ENCODE results near the gene APLP2.

APLP2 gene

DNA sequence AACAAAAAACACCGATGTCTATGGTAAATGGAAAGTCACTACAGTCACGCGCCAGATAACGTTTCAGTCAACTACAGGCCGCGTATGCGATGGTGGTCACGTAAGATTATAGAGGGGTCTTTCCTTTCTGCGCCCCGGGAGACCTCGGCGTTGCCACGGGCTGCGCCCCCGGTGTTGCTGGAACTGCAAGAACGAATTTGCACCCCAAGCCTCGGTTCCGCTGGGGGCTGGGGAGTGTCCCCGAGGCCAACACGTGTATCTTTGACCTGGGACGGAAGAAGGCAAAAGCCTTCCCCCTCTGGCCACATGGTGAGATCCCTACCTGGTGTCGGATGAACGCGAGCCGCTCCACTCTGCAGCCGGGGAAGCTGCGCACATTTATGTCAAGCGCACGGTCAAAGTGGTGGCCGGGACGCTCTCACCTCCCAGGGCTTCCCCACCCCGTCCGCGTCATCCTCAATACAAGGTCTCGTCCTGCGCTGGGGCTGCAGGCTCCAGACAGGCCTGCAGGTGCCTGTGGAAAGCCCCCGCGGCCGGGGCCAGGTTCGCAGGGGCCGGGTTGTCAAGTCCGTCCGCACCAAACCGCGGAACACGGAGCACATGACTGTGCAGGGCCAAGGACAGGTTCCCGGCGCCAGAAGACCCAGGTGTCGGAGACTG, 29.3 kb upstream of the APLP2 start:
- Mint-ChIP-seq H3K27me3 (ENCODE audit: low read depth) (peaks cover 9% of the 10 kb centered on the region), H3K4me1 (ENCODE audit: low read depth) (no peaks in the 10 kb centered on the region), H3K27ac (no peak overlapping the region), H3K36me3 (ENCODE audit: low read depth) (no peaks in the 10 kb centered on the region), H3K9me3 (no peaks in the 10 kb centered on the region), H3K4me3 (no peak overlapping the region)
- no peak for DNase-seq (ENCODE audit: low spot score)

DNA sequence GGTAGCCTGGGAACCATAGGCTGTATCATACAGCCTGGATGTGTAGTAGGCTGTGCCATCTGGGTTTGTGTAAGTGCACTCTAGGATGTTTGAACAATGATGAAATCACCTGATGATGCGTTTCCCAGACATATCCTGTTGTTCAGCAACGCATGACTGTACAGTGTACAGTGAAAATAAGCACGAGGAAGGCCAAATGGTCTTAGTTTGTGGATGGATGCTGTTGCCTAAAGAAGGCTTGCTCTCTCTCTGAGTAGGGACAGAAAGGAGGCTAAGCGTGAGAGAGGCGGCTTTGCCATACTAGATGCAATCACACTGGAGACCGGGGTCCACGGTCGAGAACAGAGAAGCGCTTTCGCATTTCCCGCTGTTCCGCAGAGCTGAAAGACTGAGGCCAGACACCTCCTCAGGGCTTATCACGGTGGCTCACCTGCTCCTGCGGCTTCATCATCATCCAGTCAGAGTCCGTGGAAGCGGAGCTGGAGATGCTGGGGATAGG, 27.6 kb upstream of the APLP2 start:
- DNase-seq (ENCODE audit: low spot score), result no peak
- Mint-ChIP-seq H3K4me3 (no peak overlapping the region), H3K4me1 (ENCODE audit: low read depth) (no peaks in the 10 kb centered on the region), H3K9me3 (no peaks in the 10 kb centered on the region), H3K36me3 (ENCODE audit: low read depth) (no peaks in the 10 kb centered on the region), H3K27ac (no peak overlapping the region), H3K27me3 (ENCODE audit: low read depth) (peaks cover 5% of the 10 kb centered on the region)

DNA sequence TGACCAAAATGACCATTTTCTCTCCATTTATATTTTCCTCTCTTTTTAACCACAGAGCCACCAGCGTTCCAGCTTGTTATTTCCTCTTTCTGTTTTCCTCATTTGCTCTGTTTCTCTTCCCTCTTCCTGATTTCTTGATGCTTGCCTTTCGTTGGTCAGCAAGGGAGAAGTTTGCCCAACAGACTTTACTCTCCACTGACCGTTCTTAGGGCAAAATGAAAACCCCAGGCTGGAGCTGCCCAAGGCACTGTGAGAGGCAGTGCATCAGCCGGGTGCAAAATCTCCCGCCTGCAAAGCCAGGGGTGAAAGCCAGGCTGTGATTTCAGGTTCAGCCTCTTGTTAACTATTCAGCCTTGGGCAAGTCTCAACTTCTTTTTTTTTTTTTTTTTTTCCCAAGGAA, 26.1 kb upstream of the APLP2 start:
- no peaks in the 10 kb centered on the region for H3K9me3 Mint-ChIP-seq
- peaks cover 5% of the 10 kb centered on the region for H3K27me3 Mint-ChIP-seq (ENCODE audit: low read depth)
- no peak overlapping the region for H3K4me3 Mint-ChIP-seq
- DNase-seq (ENCODE audit: low spot score), result no peak
- H3K4me1 Mint-ChIP-seq (ENCODE audit: low read depth), result no peaks in the 10 kb centered on the region
- no peaks in the 10 kb centered on the region for H3K36me3 Mint-ChIP-seq (ENCODE audit: low read depth)
- no peak overlapping the region for H3K27ac Mint-ChIP-seq

DNA sequence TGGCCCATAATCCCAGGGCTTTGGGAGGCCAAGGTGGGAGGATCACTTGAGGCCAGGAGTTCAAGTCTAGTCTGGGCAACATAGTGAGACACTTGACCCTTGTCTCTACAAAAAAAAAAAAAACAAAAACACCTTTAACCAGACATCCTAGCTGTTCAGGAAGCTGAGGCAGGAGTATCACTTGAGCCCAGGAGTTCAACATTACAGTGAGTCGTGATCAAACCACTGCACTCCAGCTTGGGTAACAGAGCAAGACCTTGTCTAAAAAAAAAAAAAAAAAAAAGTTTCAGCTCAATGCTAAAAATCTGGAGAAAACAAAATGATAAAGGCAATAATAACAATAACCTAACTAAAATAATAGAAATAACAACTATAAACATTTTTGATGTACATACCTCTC, 22.6 kb upstream of the APLP2 start:
- H3K9me3 Mint-ChIP-seq, result no peaks in the 10 kb centered on the region
- DNase-seq (ENCODE audit: low spot score), result no peak
- H3K36me3 Mint-ChIP-seq (ENCODE audit: low read depth), result no peaks in the 10 kb centered on the region
- H3K27me3 Mint-ChIP-seq (ENCODE audit: low read depth), result peaks cover 17% of the 10 kb centered on the region
- no peak overlapping the region for H3K4me3 Mint-ChIP-seq
- no peaks in the 10 kb centered on the region for H3K4me1 Mint-ChIP-seq (ENCODE audit: low read depth)
- no peak overlapping the region for H3K27ac Mint-ChIP-seq

DNA sequence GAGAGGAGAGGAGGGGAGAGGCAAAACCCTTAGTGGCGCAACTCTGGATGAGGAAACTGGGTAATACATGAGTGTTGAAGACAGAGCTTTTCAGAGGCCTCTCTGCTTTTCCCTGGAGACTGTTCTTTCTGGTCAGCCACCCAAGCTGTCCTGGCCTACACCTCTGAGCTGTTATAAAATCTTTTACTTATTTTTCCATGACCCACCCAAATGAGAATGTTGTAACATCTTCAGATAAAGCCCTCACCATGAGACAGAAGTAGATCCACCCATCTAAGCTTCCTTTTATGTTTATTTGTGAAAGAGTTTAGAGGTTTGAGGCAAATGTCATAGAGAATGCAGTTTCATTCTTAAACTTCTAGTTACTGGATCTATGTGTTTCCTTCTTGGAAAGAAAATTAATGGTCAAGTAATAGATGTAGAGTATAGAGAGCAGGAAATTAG, 20.3 kb upstream of the APLP2 start:
- Mint-ChIP-seq H3K4me1 (ENCODE audit: low read depth) (no peaks in the 10 kb centered on the region), H3K36me3 (ENCODE audit: low read depth) (no peaks in the 10 kb centered on the region), H3K4me3 (no peak overlapping the region), H3K27me3 (ENCODE audit: low read depth) (peaks cover 17% of the 10 kb centered on the region), H3K27ac (no peak overlapping the region), H3K9me3 (no peaks in the 10 kb centered on the region)
- no peak for DNase-seq (ENCODE audit: low spot score)

DNA sequence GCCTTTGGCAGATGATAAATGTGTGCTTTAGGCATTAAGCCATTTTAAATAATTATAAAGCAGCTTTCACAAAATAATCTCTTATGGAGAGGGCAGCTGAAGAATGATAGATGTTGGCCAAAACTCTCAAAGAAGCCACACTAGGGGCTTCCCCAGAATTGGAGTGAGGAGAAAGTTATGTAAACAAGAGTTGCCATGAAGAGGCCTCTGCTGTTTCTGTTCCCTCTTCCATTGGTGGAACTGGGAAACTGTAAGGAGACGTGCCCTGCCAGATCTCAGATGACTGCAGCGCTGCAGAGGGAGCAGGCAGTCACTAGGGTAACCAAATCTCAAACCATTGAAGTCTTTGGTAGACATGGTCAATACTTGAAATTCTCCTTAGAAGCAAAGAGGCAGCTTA, 19.4 kb upstream of the APLP2 start:
- no peak overlapping the region for H3K4me3 Mint-ChIP-seq
- peaks cover 20% of the 10 kb centered on the region for H3K27me3 Mint-ChIP-seq (ENCODE audit: low read depth)
- no peak for DNase-seq (ENCODE audit: low spot score)
- H3K36me3 Mint-ChIP-seq (ENCODE audit: low read depth), result no peaks in the 10 kb centered on the region
- H3K27ac Mint-ChIP-seq, result no peak overlapping the region
- no peaks in the 10 kb centered on the region for H3K9me3 Mint-ChIP-seq
- H3K4me1 Mint-ChIP-seq (ENCODE audit: low read depth), result no peaks in the 10 kb centered on the region

DNA sequence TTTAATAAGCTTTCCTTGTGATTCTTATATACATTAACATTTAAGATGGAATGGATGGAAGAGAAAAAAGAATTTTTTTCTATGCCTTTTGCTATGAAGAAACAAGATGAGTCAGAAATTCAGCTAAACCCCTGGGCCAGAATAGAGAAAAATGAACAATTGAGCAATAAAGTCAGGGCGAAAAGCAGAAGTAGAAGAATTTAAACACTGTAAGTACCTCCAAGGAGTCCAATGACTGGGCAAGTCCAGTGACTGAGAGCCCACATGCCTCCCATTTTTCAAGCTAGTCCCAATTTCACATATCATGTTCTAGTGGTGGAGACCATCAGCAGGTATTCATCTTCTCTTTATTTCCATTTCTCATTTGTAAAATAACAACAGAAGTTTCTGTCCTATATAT, 18.6 kb upstream of the APLP2 start:
- Mint-ChIP-seq H3K4me1 (ENCODE audit: low read depth) (no peaks in the 10 kb centered on the region), H3K27me3 (ENCODE audit: low read depth) (peaks cover 20% of the 10 kb centered on the region), H3K9me3 (no peaks in the 10 kb centered on the region), H3K36me3 (ENCODE audit: low read depth) (no peaks in the 10 kb centered on the region), H3K4me3 (no peak overlapping the region), H3K27ac (no peak overlapping the region)
- no peak for DNase-seq (ENCODE audit: low spot score)

DNA sequence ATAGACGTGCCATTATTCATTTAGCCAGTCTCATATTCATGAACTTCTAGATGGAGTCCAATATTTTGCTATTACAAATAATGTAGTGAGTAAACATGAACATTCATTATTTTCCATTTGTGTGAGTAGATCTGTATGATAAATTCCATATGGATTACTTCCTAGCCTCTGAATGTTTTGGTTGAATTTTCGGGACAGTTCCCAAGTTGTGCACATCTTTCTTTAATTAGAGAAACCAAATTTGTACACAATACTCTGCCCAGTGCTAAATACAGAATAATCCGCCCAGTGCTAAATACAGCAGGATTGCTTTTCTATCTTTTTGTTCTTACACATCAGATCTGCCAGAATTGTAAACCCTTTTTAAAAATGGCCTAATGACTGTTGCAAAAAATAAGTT, 17.1 kb upstream of the APLP2 start:
- Mint-ChIP-seq H3K27ac (no peak overlapping the region), H3K27me3 (ENCODE audit: low read depth) (peaks cover 20% of the 10 kb centered on the region), H3K4me3 (no peak overlapping the region), H3K9me3 (no peaks in the 10 kb centered on the region), H3K36me3 (ENCODE audit: low read depth) (no peaks in the 10 kb centered on the region), H3K4me1 (ENCODE audit: low read depth) (no peaks in the 10 kb centered on the region)
- no peak for DNase-seq (ENCODE audit: low spot score)

DNA sequence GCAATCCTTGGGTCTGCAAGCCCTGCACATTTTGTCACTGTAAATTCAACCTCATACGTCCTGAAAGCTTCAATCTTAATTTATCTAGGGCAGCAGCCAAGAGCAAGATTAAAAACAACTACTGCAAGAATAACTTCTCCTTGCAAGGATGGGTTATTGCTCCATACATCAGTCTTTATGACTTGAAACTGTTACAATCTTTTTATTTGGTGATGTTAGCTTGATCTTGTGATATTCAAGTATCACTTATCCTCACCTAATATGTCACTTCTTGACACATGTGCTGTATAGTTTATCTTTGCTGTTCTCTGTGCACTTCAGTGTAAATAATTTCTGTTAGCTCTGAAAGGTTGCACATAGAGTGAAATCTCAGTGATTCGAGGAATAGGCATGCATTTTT, 14.7 kb upstream of the APLP2 start:
- no peak overlapping the region for H3K4me3 Mint-ChIP-seq
- H3K36me3 Mint-ChIP-seq (ENCODE audit: low read depth), result no peaks in the 10 kb centered on the region
- no peaks in the 10 kb centered on the region for H3K4me1 Mint-ChIP-seq (ENCODE audit: low read depth)
- no peak for DNase-seq (ENCODE audit: low spot score)
- no peaks in the 10 kb centered on the region for H3K9me3 Mint-ChIP-seq
- peaks cover 30% of the 10 kb centered on the region for H3K27me3 Mint-ChIP-seq (ENCODE audit: low read depth)
- no peak overlapping the region for H3K27ac Mint-ChIP-seq

DNA sequence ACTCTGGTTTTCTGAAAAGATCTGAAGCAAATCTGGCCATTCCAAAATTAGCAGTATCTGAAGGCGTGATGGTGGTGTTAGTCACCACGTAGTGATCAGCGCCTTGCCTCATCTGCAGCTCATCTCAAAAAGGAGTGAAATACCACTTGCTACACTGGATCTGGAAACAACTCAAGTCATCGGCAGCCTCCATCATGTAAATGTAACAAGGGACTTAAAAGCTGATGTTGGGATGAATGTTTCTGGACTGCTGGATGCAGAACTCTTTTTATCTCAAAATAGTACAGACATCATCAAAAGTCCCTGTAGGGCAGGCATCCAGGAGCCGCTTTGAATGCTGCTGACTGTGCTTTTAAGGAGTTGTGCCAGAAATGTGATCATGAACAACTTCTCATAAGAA, 14.1 kb upstream of the APLP2 start:
- Mint-ChIP-seq H3K4me3 (no peak overlapping the region), H3K27ac (no peak overlapping the region), H3K9me3 (no peaks in the 10 kb centered on the region), H3K36me3 (ENCODE audit: low read depth) (no peaks in the 10 kb centered on the region), H3K27me3 (ENCODE audit: low read depth) (peaks cover 33% of the 10 kb centered on the region), H3K4me1 (ENCODE audit: low read depth) (no peaks in the 10 kb centered on the region)
- no peak for DNase-seq (ENCODE audit: low spot score)

DNA sequence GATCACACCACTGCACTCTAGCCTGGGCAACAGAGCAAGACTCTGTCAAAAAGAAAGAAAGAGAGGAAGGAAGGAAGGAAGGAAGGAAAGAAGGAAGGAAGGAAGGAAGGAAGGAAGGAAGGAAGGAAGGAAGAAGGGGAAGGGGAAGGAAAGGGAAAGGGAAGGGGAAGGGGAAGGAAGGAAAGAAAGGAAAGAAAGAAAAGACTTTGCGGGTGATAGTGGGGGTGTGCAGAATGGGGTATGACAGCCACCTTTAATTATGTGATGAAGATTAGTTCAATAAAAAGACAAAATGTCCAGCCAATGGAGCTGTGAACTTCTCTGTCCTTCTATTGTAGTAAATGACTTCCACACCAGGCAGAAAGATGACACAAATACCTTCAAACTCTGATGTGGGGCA, 8.7 kb upstream of the APLP2 start:
- Mint-ChIP-seq H3K4me3 (no peak overlapping the region), H3K36me3 (ENCODE audit: low read depth) (no peaks in the 10 kb centered on the region), H3K9me3 (no peaks in the 10 kb centered on the region), H3K4me1 (ENCODE audit: low read depth) (no peaks in the 10 kb centered on the region), H3K27me3 (ENCODE audit: low read depth) (peaks cover 37% of the 10 kb centered on the region), H3K27ac (no peak overlapping the region)
- no peak for DNase-seq (ENCODE audit: low spot score)

DNA sequence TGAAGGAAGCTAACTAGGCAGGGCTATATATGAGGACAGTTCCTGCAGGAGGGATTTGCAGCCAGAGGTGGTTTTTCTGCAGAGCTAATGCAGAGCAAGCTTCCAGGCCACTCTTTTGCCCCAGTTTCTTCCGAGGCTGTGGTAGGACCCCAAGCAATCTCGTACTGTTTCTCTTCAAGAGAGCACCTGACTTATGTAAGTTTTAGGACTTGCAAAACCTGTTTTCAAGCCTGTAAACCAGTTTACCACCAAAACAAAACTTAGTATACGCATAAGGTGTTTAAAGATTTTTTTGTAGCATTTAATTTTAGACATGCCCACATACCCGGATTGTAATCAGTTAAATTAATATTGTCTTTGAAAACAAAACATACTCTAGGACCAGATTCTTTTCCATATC, 7.7 kb upstream of the APLP2 start:
- no peak for DNase-seq (ENCODE audit: low spot score)
- H3K27ac Mint-ChIP-seq, result no peak overlapping the region
- H3K36me3 Mint-ChIP-seq (ENCODE audit: low read depth), result no peaks in the 10 kb centered on the region
- H3K4me1 Mint-ChIP-seq (ENCODE audit: low read depth), result no peaks in the 10 kb centered on the region
- no peak overlapping the region for H3K4me3 Mint-ChIP-seq
- H3K9me3 Mint-ChIP-seq, result no peaks in the 10 kb centered on the region
- H3K27me3 Mint-ChIP-seq (ENCODE audit: low read depth), result peaks cover 37% of the 10 kb centered on the region

DNA sequence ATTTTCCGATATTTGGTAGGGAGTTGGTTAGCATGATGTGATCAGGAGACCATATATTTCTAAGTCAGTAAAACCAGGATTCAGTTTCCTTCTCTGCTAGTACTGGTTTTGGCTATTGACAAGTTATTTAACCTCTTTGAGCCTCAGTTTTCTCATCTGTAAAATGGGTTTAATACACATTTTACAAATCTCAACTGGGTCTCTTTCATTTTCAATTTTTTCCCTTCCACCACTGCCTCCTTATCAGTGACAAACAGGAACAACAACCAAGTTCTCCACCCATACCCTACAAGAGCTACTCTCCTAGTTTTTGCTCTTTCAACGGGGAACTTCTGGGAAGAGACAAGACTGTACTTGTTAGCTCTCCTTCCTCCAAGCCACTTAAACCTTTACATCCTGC, 6.2 kb upstream of the APLP2 start:
- H3K36me3 Mint-ChIP-seq (ENCODE audit: low read depth), result no peaks in the 10 kb centered on the region
- H3K9me3 Mint-ChIP-seq, result no peaks in the 10 kb centered on the region
- DNase-seq (ENCODE audit: low spot score), result no peak
- no peak overlapping the region for H3K27ac Mint-ChIP-seq
- H3K4me3 Mint-ChIP-seq, result no peak overlapping the region
- H3K4me1 Mint-ChIP-seq (ENCODE audit: low read depth), result peaks cover 2% of the 10 kb centered on the region
- peaks cover 37% of the 10 kb centered on the region for H3K27me3 Mint-ChIP-seq (ENCODE audit: low read depth)

DNA sequence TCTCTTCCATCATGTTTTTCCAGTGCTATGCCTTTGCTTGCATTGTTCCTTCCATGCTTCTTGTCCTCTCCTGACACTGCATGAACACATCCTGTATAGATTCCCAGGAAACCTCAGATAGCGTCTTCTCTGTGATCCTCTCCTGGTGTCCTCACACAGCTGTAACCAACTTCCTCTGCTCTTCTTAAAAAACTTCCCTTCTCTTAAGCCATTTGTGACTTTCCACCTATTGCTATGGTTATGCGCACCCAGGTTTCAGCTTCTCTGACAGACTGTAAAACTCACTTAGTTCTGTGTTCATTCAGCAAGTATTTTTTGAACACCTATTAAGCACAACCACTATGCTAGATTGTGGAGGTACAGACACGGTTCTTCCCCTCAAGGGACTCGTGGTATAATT, 5.1 kb upstream of the APLP2 start:
- H3K4me1 Mint-ChIP-seq (ENCODE audit: low read depth), result peaks cover 8% of the 10 kb centered on the region
- H3K9me3 Mint-ChIP-seq, result no peaks in the 10 kb centered on the region
- DNase-seq (ENCODE audit: low spot score), result no peak
- peaks cover 35% of the 10 kb centered on the region for H3K27me3 Mint-ChIP-seq (ENCODE audit: low read depth)
- no peaks in the 10 kb centered on the region for H3K36me3 Mint-ChIP-seq (ENCODE audit: low read depth)
- no peak overlapping the region for H3K4me3 Mint-ChIP-seq
- no peak overlapping the region for H3K27ac Mint-ChIP-seq

DNA sequence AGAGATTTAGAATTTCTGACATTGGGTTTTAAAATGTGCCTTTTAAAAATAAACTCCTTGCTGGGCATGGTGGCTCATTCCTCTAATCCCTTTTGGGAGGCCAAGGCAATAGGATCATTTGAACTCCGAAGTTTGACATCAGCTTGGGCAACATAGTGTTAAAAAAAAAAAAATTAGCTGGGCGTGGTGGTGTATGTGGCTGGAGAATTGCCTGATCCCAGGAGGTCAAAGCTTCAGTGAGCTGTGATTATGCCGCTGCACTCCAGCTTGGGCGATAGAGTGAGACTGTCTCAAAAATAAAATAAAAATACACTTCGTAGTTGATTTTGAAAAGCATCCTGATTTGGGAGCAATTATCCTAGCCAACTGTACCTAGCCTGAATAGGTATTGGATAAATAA, 3.4 kb upstream of the APLP2 start:
- H3K4me3 Mint-ChIP-seq, result no peak overlapping the region
- H3K27me3 Mint-ChIP-seq (ENCODE audit: low read depth), result peaks cover 32% of the 10 kb centered on the region
- H3K27ac Mint-ChIP-seq, result no peak overlapping the region
- H3K4me1 Mint-ChIP-seq (ENCODE audit: low read depth), result peaks cover 13% of the 10 kb centered on the region
- DNase-seq (ENCODE audit: low spot score), result no peak
- no peaks in the 10 kb centered on the region for H3K9me3 Mint-ChIP-seq
- peaks cover 1% of the 10 kb centered on the region for H3K36me3 Mint-ChIP-seq (ENCODE audit: low read depth)

All from T-helper 2 cell treated with Interferon-gamma antibody and Interleukin-4, amounts not matched to agents 5 μg/mL and 100 μg/mL, for 36 hours (primary cell).